K562 (cell line): ENCODE results near the gene EIF2AK3. TPM values are rescaled to one million over a fixed set of nuclear protein-coding genes. Genes with fewer than 3 reads are reported as not detected.

ENCODE experiments used
- ATAC-seq: fragments of 200-7000 bp; cut with Tn5 transposase; 3 replicates; pipeline ENCODE4 v1.9.1; 2020; ENCODE audit warnings: moderate library complexity
- BruUV-seq: library from RNA; stranded (reverse); fragments of 400-500 nt; replicated peaks from 2 replicates; lab custom pipeline; 2021; lab: Mats Ljungman, UMichigan
- CTCF ChIA-PET: fragments of 300-600 bp; formaldehyde crosslinking; extraction: SDS; loops from one replicate; lab custom pipeline; 2021; ENCODE audit warnings: low intra/inter-chr PET ratio; lab: Yijun Ruan, JAX
- POLR2A ChIA-PET: fragments of 300-600, 350-650 bp; sonication (Branson Sonifier 250); formaldehyde crosslinking; extraction: SDS; loops from one replicate; lab custom pipeline; 2021; ENCODE audit warnings: antibody characterized with exemption, inconsistent platforms; lab: Yijun Ruan, JAX
- DNase-seq, 4 experiments: peaks; one replicate each; pipeline versions ENCODE4 v3.0.0 to v3.0.0-alpha.2; 2011 to 2018; ENCODE audit warnings: low spot score in 3 of 4, mixed read lengths in 3 of 4; ENCODE audit errors: extremely low read depth in 1 of 4
- FAIRE-seq: peaks from 2 replicates; lab custom pipeline; 2011; peaks lifted over from hg19 to GRCh38; lab: Jason Lieb, UNC
- H2AFZ ChIP-seq: 2 replicates; pipeline ENCODE4 v1.6.0; 2011; ENCODE audit warnings: low read depth, low read length, control low read depth, inconsistent platforms
- H3K27ac ChIP-seq: fragments of 200-600 bp; 3 replicates; pipeline ENCODE4 v1.8.0; 2011; ENCODE audit warnings: low read depth, mild to moderate bottlenecking, control low read depth, inconsistent platforms, low read length, moderate library complexity, mixed read lengths; ENCODE audit errors: extremely low read depth
- H3K27me3 ChIP-seq, 2 experiments: fragments of 300-600 bp in 1 of 2; 2 replicates in 1 of 2; 3 replicates in 1 of 2; pipeline versions ENCODE4 v1.6.0 to v1.8.0; 2011; ENCODE audit warnings: inconsistent platforms in 2 of 2, low read length in 2 of 2, mild to moderate bottlenecking in 1 of 2, mixed read lengths in 1 of 2, moderate library complexity in 1 of 2; ENCODE audit not compliant: control insufficient read depth in 2 of 2, insufficient read depth in 2 of 2
- H3K36me3 ChIP-seq: fragments of 300-600 bp; 3 replicates; pipeline ENCODE4 v1.8.0; 2011; ENCODE audit warnings: mild to moderate bottlenecking, low read length, inconsistent platforms; ENCODE audit not compliant: control insufficient read depth, insufficient read depth
- H3K4me1 ChIP-seq, 2 experiments: fragments of 200-600 bp in 1 of 2; replicated peaks in 1 of 2; 2 replicates in 1 of 2; 3 replicates in 1 of 2; pipeline versions ENCODE4 v1.5.1 to v1.8.0; 2011; ENCODE audit warnings: inconsistent platforms in 2 of 2, low read length in 2 of 2, mild to moderate bottlenecking in 1 of 2, mixed read lengths in 1 of 2, moderate library complexity in 1 of 2; ENCODE audit not compliant: control insufficient read depth in 2 of 2, insufficient read depth in 2 of 2
- H3K4me2 ChIP-seq: 2 replicates; pipeline ENCODE4 v1.6.1; 2011; ENCODE audit warnings: low read length, control low read depth, inconsistent platforms, mixed read lengths; ENCODE audit not compliant: insufficient read depth
- H3K4me3 ChIP-seq: fragments of 200-600 bp; sonication (generic), shearing (Covaris generic); 2 replicates; pipeline ENCODE4 v1.5.1; 2016; ENCODE audit warnings: control low read depth, inconsistent platforms
- H3K79me2 ChIP-seq: fragments of 200-600 bp; 3 replicates; pipeline ENCODE4 v1.8.0; 2011; ENCODE audit warnings: low read length, inconsistent platforms; ENCODE audit not compliant: control insufficient read depth, insufficient read depth
- H3K9ac ChIP-seq, 2 experiments: 2 replicates each; pipeline versions ENCODE4 v1.6.0 to v1.6.1; 2011; ENCODE audit warnings: low read depth in 2 of 2, low read length in 2 of 2, control low read depth in 1 of 2, inconsistent platforms in 1 of 2, mild to moderate bottlenecking in 1 of 2, mixed read lengths in 1 of 2; ENCODE audit not compliant: insufficient read depth in 1 of 2
- H3K9me1 ChIP-seq: one replicate; pipeline ENCODE4 v1.6.0; 2011; ENCODE audit warnings: inconsistent platforms, mild to moderate bottlenecking, low read length, moderate library complexity; ENCODE audit not compliant: control insufficient read depth, insufficient read depth
- H3K9me3 ChIP-seq: replicated peaks from 2 replicates; pipeline ENCODE4 v1.5.1; 2011; ENCODE audit warnings: low read depth, low read length, inconsistent platforms; ENCODE audit not compliant: control insufficient read depth, insufficient read depth
- H4K20me1 ChIP-seq: replicated peaks from 2 replicates; pipeline ENCODE4 v1.6.1; 2011; ENCODE audit warnings: low read length, inconsistent platforms, mixed read lengths; ENCODE audit not compliant: control insufficient read depth, insufficient read depth
- AFF1 ChIP-seq, 2 experiments: fragments of 450-650 bp; IDR thresholded peaks; 2 replicates each; pipeline ENCODE4 v1.6.1; 2018; ENCODE audit warnings: mild to moderate bottlenecking in 2 of 2, low read depth in 1 of 2; ENCODE audit not compliant: partially characterized antibody in 2 of 2
- ARID4B ChIP-seq: sonication (generic); formaldehyde crosslinking; IDR thresholded peaks from 2 replicates; pipeline ENCODE4 v1.8.0; 2022; ENCODE audit warnings: mild to moderate bottlenecking, missing genetic modification reagents
- ASH1L ChIP-seq: fragments of 450-650 bp; IDR thresholded peaks from 2 replicates; pipeline ENCODE4 v1.6.1; 2018; ENCODE audit warnings: borderline replicate concordance, mild to moderate bottlenecking, low read depth; ENCODE audit not compliant: partially characterized antibody
- DMBX1 ChIP-seq: fragments of 250-450 bp; sonication (Bioruptor Pico); IDR thresholded peaks from 2 replicates; pipeline ENCODE4 v1.8.0; 2022; ENCODE audit warnings: inconsistent platforms, mild to moderate bottlenecking, moderate library complexity, borderline replicate concordance
- KDM4B ChIP-seq, 2 experiments: fragments of 450-650 bp in 1 of 2; sonication (generic) in 1 of 2; IDR thresholded peaks; 2 replicates each; pipeline ENCODE4 v1.6.1; 2016 to 2017; ENCODE audit warnings: borderline replicate concordance in 2 of 2, antibody characterized with exemption in 1 of 2, low read depth in 1 of 2, mild to moderate bottlenecking in 1 of 2
- USF2 ChIP-seq: sonication (generic); formaldehyde crosslinking; IDR thresholded peaks from 2 replicates; pipeline ENCODE4 v1.5.0; 2020; ENCODE audit warnings: missing genetic modification reagents
- ZMIZ1 ChIP-seq, 2 experiments: fragments of 150-350 bp in 1 of 2; IDR thresholded peaks; 2 replicates each; pipeline ENCODE4 v1.6.1; 2012 to 2016; ENCODE audit warnings: low read depth in 2 of 2, low read length in 2 of 2, mild to moderate bottlenecking in 1 of 2, moderate library complexity in 1 of 2
- ZNF431 ChIP-seq: sonication (generic); formaldehyde crosslinking; IDR thresholded peaks from 2 replicates; pipeline ENCODE4 v1.8.0; 2022; ENCODE audit warnings: mild to moderate bottlenecking, missing genetic modification reagents
- WGBS: fragments of 100-300 bp; shearing (Covaris generic); methylation state at CpG from one replicate; pipeline ENCODE4 v1.1.6; 2016; ENCODE audit warnings: low coverage, mixed read lengths; ENCODE audit not compliant: insufficient coverage; ENCODE audit errors: missing lambda C conversion rate; 5-methylcytosine and 5-hydroxymethylcytosine counted together
- in situ Hi-C: fragments of 300-500 bp; cut with MboI; formaldehyde crosslinking; loops from 4 replicates; pipeline ENCODE4 v1.15.0; 2018; ENCODE audit warnings: inconsistent platforms, mixed read lengths
- intact Hi-C: fragments of 100-400 bp; cut with micrococcal nuclease; formaldehyde crosslinking; loops from 2 replicates; pipeline ENCODE4 v1.14.2; 2022
- polyA plus RNA-seq, 8 experiments: library from polyadenylated mRNA; depleted of rRNA in 4 of 8; stranded (reverse) in 5 of 8; unstranded in 3 of 8; fragments of >200 nt; fragmentation: Nextera tagmentation in 2 of 8; fragmentation: Illumina TruSeq in 1 of 8; extraction: Ambion mirVana in 2 of 8; extraction: Trizol in 1 of 8; gene quantifications; 2 replicates each; pipeline versions ENCODE4 v1.2.1 to v1.2.3, GENCODE V29; 2011 to 2014; ENCODE audit warnings: inconsistent platforms in 1 of 8, missing spikeins in 1 of 8
- total RNA-seq, 7 experiments: library from RNA; depleted of rRNA in 6 of 7; stranded (reverse); fragments of >200 nt in 6 of 7; fragmentation: Illumina TruSeq in 2 of 7; extraction: Trizol in 2 of 7; gene quantifications; 2 replicates each; pipeline versions ENCODE4 v1.2.1 to v1.2.3, GENCODE V29; 2011 to 2021; ENCODE audit warnings: low replicate concordance in 1 of 7

EIF2AK3 gene
- total and polyA plus RNA-seq, 9 of the 15 experiments (the other 6 are each of a cell fraction or from before 2014, with no cell fraction given) = 1.7 to 11.6 (median 7.4) TPM

- Histone ChIP-seq H3K9me1 (no peaks in the 10 kb centered on the region), H3K9ac (no peak overlapping the region), H3K4me2 (no peak overlapping the region), H3K79me2 (no peaks in the 10 kb centered on the region), H3K27me3 (no peaks in the 10 kb centered on the region), H3K27ac (no peak overlapping the region), H3K4me3 (no peak overlapping the region), H4K20me1 (no peaks in the 10 kb centered on the region), H3K36me3 (peaks cover 14% of the 10 kb centered on the region; the same call in 1 of the 3 replicates), H2AFZ (no peak overlapping the region), H3K9me3 (no peaks in the 10 kb centered on the region), H3K4me1 (no peaks in the 10 kb centered on the region)
- DNase-seq = no peak
- ChIA-PET CTCF (no interaction called here), POLR2A (no interaction called here)
- intact Hi-C loops (no loop called here), in situ Hi-C loops (no loop called here)
- no TSS peak for BruUV-seq
- no peak for ATAC-seq
- FAIRE-seq = no peak
- WGBS = 82% methylated on average over 2 of the region's 2 CpGs
- TF ChIP-seq ARID4B (CRISPR knock-in tag) = no peak
- TF ChIP-seq ZMIZ1 (IDR thresholded peaks at IDR 0.05; ENCODE audit: low read depth in 2 of 2, low read length in 2 of 2) = no peak
- no peak for TF ChIP-seq DMBX1 (CRISPR knock-in tag)
- TF ChIP-seq KDM4B (IDR thresholded peaks at IDR 0.05; ENCODE audit: borderline replicate concordance in 2 of 2, low read depth in 1 of 2) = no peak
- no peak for TF ChIP-seq USF2 (CRISPR knock-in tag)
- TF ChIP-seq ASH1L = no peak
- TF ChIP-seq AFF1 (IDR thresholded peaks at IDR 0.05; ENCODE audit: low read depth in 1 of 2, partially characterized antibody in 2 of 2) = no peak
- TF ChIP-seq ZNF431 (CRISPR knock-in tag) = no peak
Observed at GRCh38 chr2:88563129-88563528, 64.1 kb downstream of the EIF2AK3 start.
